Stimulated activated CD4-positive, alpha-beta T cell treated with anti-CD3 and anti-CD28 coated beads, Interleukin-1b, Interleukin-23, amount 100 ng/mL, for 4 hours (primary cell): ENCODE measurements around the gene CCL1.
"Not testable (repeated sequence)": the region's sequence is repeated elsewhere in the genome, so short reads cannot be mapped to it uniquely, and the experiment has no call there.

Source experiments
- DNase-seq, 2 donors: peaks; one replicate each; pipeline ENCODE4 v3.0.0-alpha.2; 2020; ENCODE audit warnings: low read depth in 2 of 2

The CCL1 gene

GRCh38 chr17:34360601-34361270 is 2.3 kb downstream of the CCL1 start:
- no peak for DNase-seq

- no peak for DNase-seq
Observed at GRCh38 chr17:34358631-34359030, 4.4 kb downstream of the CCL1 start.

- no peak for DNase-seq
Observed at GRCh38 chr17:34357398-34357797, 5.6 kb downstream of the CCL1 start.

- DNase-seq = no peak
Observed at GRCh38 chr17:34356194-34356593, 6.8 kb downstream of the CCL1 start, which contains the start of gene CCL13. TSS of gene CCL13 (plus strand) at chr17:34356480. CDS start at chr17:34356527, 47 bp downstream.

- DNase-seq = no peak
Observed at GRCh38 chr17:34354637-34355036, 8.4 kb downstream of the CCL1 start.

GRCh38 chr17:34352191-34352590 is 10.8 kb downstream of the CCL1 start:
- no peak for DNase-seq

GRCh38 chr17:34351096-34351495 is 11.9 kb downstream of the CCL1 start:
- DNase-seq = no peak

- no peak for DNase-seq
Observed at GRCh38 chr17:34349751-34350150, 13.3 kb downstream of the CCL1 start.

- DNase-seq = no peak
Observed at GRCh38 chr17:34347063-34347462, 16.0 kb downstream of the CCL1 start.

- DNase-seq = no peak
Observed at GRCh38 chr17:34341916-34342315, 21.1 kb downstream of the CCL1 start.

- no peak for DNase-seq
Observed at GRCh38 chr17:34339138-34339770, 23.8 kb downstream of the CCL1 start.

GRCh38 chr17:34337701-34338100 is 25.3 kb downstream of the CCL1 start:
- no peak for DNase-seq

- not testable (repeated sequence) for DNase-seq
Observed at GRCh38 chr17:34327580-34327979, 35.5 kb downstream of the CCL1 start.

GRCh38 chr17:34321964-34322363 is 41.1 kb downstream of the CCL1 start:
- no peak for DNase-seq

GRCh38 chr17:34319039-34319483 is 44.0 kb downstream of the CCL1 start, which contains the start of gene CCL8:
TSS of gene CCL8 (plus strand) at chr17:34319435. CDS start at chr17:34319502, 67 bp downstream.
- DNase-seq = no peak

GRCh38 chr17:34318474-34318873 is 44.6 kb downstream of the CCL1 start:
- DNase-seq = no peak

- no peak for DNase-seq
Observed at GRCh38 chr17:34314279-34314678, 48.8 kb downstream of the CCL1 start.

- no peak for DNase-seq
Observed at GRCh38 chr17:34313164-34313563, 49.9 kb downstream of the CCL1 start.

- no peak for DNase-seq
Observed at GRCh38 chr17:34312080-34312479, 51.0 kb downstream of the CCL1 start.

- DNase-seq = no peak
Observed at GRCh38 chr17:34311291-34311690, 51.7 kb downstream of the CCL1 start.
